Panc1 (cell line): Measurements from ENCODE around the gene HELZ. TPM values are rescaled to one million over a fixed set of nuclear protein-coding genes. Genes with fewer than 3 reads are reported as not detected.

Experiments
- ATAC-seq: fragments of 200-7000 bp; cut with Tn5 transposase; 2 replicates; pipeline ENCODE4 v1.9.1; 2020; ENCODE audit warnings: mild to moderate bottlenecking, moderate library complexity
- BruUV-seq: library from RNA; stranded (reverse); fragments of 400-500 nt; replicated peaks from 2 replicates; lab custom pipeline; 2021; lab: Mats Ljungman, UMichigan
- CTCF ChIA-PET: fragments of 300-600 bp; sonication (Branson Sonifier 250); formaldehyde crosslinking; loops from one replicate; lab custom pipeline; 2022; ENCODE audit warnings: antibody characterized with exemption; lab: Charles Lee
- POLR2A ChIA-PET: fragments of 300-600 bp; sonication (Branson Sonifier 250); formaldehyde crosslinking; loops from one replicate; lab custom pipeline; 2022; ENCODE audit warnings: antibody characterized with exemption; lab: Charles Lee
- DNase-seq: peaks from one replicate; pipeline ENCODE4 v3.0.0-alpha.2; 2010; ENCODE audit warnings: low read depth, low spot score
- H3K27ac ChIP-seq: 2 replicates; pipeline ENCODE4 v1.5.1; 2011; ENCODE audit warnings: mild to moderate bottlenecking, low read length, inconsistent platforms
- H3K27me3 ChIP-seq: fragments of 200-500 bp; sonication (Bioruptor generic); 2 replicates; pipeline ENCODE4 v1.6.0; 2014; ENCODE audit warnings: low read length, inconsistent platforms; ENCODE audit not compliant: control insufficient read depth, insufficient read depth
- H3K36me3 ChIP-seq: fragments of 200-500 bp; sonication (Bioruptor generic); 2 replicates; pipeline ENCODE4 v1.5.1; 2014; ENCODE audit warnings: inconsistent platforms, mild to moderate bottlenecking, low read length, moderate library complexity; ENCODE audit not compliant: control insufficient read depth, insufficient read depth
- H3K4me1 ChIP-seq: 2 replicates; pipeline ENCODE4 v1.5.1; 2011; ENCODE audit warnings: inconsistent platforms, mild to moderate bottlenecking, low read length, moderate library complexity; ENCODE audit not compliant: control insufficient read depth, insufficient read depth
- H3K4me3 ChIP-seq, 2 experiments: 2 replicates each; pipeline ENCODE4 v1.5.1; 2011 to 2012; ENCODE audit warnings: low read depth in 2 of 2, low read length in 2 of 2, mild to moderate bottlenecking in 2 of 2, inconsistent platforms in 1 of 2, moderate library complexity in 1 of 2
- H3K9me3 ChIP-seq: fragments of 200-500 bp; sonication (Bioruptor generic); 2 replicates; pipeline ENCODE4 v1.5.1; 2014; ENCODE audit warnings: low read depth, mild to moderate bottlenecking, inconsistent platforms, low read length, moderate library complexity; ENCODE audit not compliant: control insufficient read depth, insufficient read depth
- CTCF ChIP-seq: fragments of 450-650 bp; IDR thresholded peaks from 2 replicates; pipeline ENCODE4 v1.5.1; 2017; ENCODE audit warnings: mild to moderate bottlenecking
- POLR2AphosphoS5 ChIP-seq: IDR thresholded peaks from 2 replicates; pipeline ENCODE4 v1.6.1; 2012; ENCODE audit warnings: mild to moderate bottlenecking, low read depth, low read length, moderate library complexity
- REST ChIP-seq, 2 experiments: IDR thresholded peaks; 2 replicates each; pipeline ENCODE4 v1.6.1; 2011 to 2012; ENCODE audit warnings: low read depth in 2 of 2, control low read depth in 1 of 2, low read length in 1 of 2, mild to moderate bottlenecking in 1 of 2, moderate library complexity in 1 of 2; ENCODE audit not compliant: insufficient read depth in 1 of 2
- SIN3A ChIP-seq: IDR thresholded peaks from 2 replicates; pipeline ENCODE4 v1.6.1; 2012; ENCODE audit warnings: low read depth, mild to moderate bottlenecking, low read length, moderate library complexity, borderline replicate concordance; ENCODE audit not compliant: insufficient read depth
- TCF7L2 ChIP-seq: IDR thresholded peaks from 2 replicates; pipeline ENCODE4 v1.6.1; 2011; ENCODE audit warnings: mild to moderate bottlenecking, low read depth, low read length, inconsistent platforms
- in situ Hi-C: cut with HindIII; loops from 2 replicates; pipeline ENCODE4 v1.10.0; 2016; ENCODE audit warnings: low sequenced_read_pairs, low pct_unique_long_range_greater_than_20kb
- intact Hi-C: fragments of 100-400 bp; cut with micrococcal nuclease; formaldehyde crosslinking; loops from one replicate; pipeline ENCODE4 v1.10.0; 2022; ENCODE audit not compliant: unreplicated experiment
- total RNA-seq: library from RNA; stranded (reverse); gene quantifications from one replicate; pipeline ENCODE4 v1.2.1, GENCODE V29; 2021; ENCODE audit not compliant: unreplicated experiment

Gene HELZ
- total RNA-seq, 1 experiment from 2014 or later = 15.0 TPM

- intact Hi-C loops = no loop called here
- TF ChIP-seq REST (IDR thresholded peaks at IDR 0.05; ENCODE audit: insufficient read depth in 1 of 2, low read depth in 2 of 2, low read length in 1 of 2) (no peak), TCF7L2 (no peak)
- Histone ChIP-seq H3K27me3 (no peaks in the 10 kb centered on the region), H3K27ac (no peak overlapping the region), H3K4me3 (no peak overlapping the region), H3K9me3 (no peaks in the 10 kb centered on the region), H3K4me1 (no peaks in the 10 kb centered on the region), H3K36me3 (no peaks in the 10 kb centered on the region; the same call in 1 of the 2 replicates)
- no peak for ATAC-seq
- POLR2A ChIA-PET = no interaction called here
- CTCF ChIA-PET = no interaction called here
- DNase-seq = no peak
- in situ Hi-C loops = no loop called here
- BruUV-seq = no TSS peak
Measured at GRCh38 chr17:67132366-67132765, 112.6 kb downstream of the HELZ start.

DNA sequence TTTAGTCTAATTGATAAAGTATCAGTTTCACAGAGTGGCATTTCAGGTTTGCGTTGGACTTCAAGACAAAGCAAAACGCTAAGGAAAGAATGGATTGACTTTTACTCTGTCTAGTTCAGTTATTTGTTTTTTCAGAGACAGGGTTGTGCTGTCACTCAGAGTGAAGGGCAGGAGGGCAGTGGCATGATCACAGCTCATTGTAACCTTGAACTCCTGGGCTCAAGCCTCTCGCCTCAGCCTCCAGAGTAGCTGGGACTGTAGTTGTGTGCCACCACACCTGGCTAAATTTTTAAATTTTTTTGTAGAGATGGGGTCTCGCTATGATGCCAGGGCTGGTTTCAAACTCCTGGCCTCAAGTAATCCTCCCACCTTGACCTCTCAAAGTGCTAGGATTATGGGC, 114.2 kb downstream of the HELZ start:
- Histone ChIP-seq H3K36me3 (no peaks in the 10 kb centered on the region; the same call in 1 of the 2 replicates), H3K4me1 (no peaks in the 10 kb centered on the region), H3K4me3 (no peak overlapping the region), H3K27ac (no peak overlapping the region), H3K27me3 (no peaks in the 10 kb centered on the region), H3K9me3 (no peaks in the 10 kb centered on the region)
- TF ChIP-seq TCF7L2 (no peak), REST (IDR thresholded peaks at IDR 0.05; ENCODE audit: insufficient read depth in 1 of 2, low read depth in 2 of 2, low read length in 1 of 2) (no peak), POLR2AphosphoS5 (no peak), SIN3A (no peak), CTCF (no peak)
- intact Hi-C loops (no loop called here), in situ Hi-C loops (no loop called here)
- DNase-seq = no peak
- ChIA-PET POLR2A (no interaction called here), CTCF (interaction anchor here (0.5 kb wide), 1 partner anchor 15 kb away, joined by 4 read pairs; no protein-coding TSS in a partner anchor)
- no TSS peak for BruUV-seq
- ATAC-seq = no peak
